GM12878 (cell line): ENCODE measurements around the gene PPP1R12B. TPM values are rescaled to one million over a fixed set of nuclear protein-coding genes. Genes with fewer than 3 reads are reported as not detected.

Experiments used
- ATAC-seq: fragments of 200-7000 bp; cut with Tn5 transposase; 3 replicates; pipeline ENCODE4 v1.9.1; 2020; ENCODE audit warnings: mild to moderate bottlenecking, moderate library complexity
- BruUV-seq: library from RNA; stranded (reverse); fragments of 400-500 nt; replicated peaks from 2 replicates; lab custom pipeline; 2021; lab: Mats Ljungman, UMichigan
- CTCF ChIA-PET: fragments of 300-600 bp; sonication (Branson Sonifier 250); formaldehyde crosslinking; extraction: SDS; loops from one replicate; lab custom pipeline; 2021; ENCODE audit warnings: inconsistent platforms; lab: Yijun Ruan, JAX
- POLR2A ChIA-PET: fragments of 350-600 bp; formaldehyde crosslinking; extraction: SDS; loops from one replicate; lab custom pipeline; 2021; ENCODE audit warnings: inconsistent platforms; lab: Charles Lee
- RAD21 ChIA-PET: fragments of 300-600 bp; sonication (Branson Sonifier 250); formaldehyde crosslinking; loops from one replicate; lab custom pipeline; 2023; ENCODE audit warnings: antibody characterized with exemption; ENCODE audit not compliant: unreplicated experiment; lab: Charles Lee
- SMC1A ChIA-PET: fragments of 300-600 bp; sonication (Branson Sonifier 250); formaldehyde crosslinking; loops from one replicate; lab custom pipeline; 2023; ENCODE audit not compliant: unreplicated experiment, uncharacterized antibody; lab: Charles Lee
- DNase-seq: peaks from one replicate; pipeline ENCODE4 v3.0.0-alpha.2; 2011; ENCODE audit warnings: low read depth, low spot score
- FAIRE-seq: peaks from 3 replicates; lab custom pipeline; 2011; peaks lifted over from hg19 to GRCh38; lab: Jason Lieb, UNC
- H2AFZ ChIP-seq: 2 replicates; pipeline ENCODE4 v1.6.0; 2011; ENCODE audit warnings: low read depth, low read length, control low read depth; ENCODE audit not compliant: control insufficient read depth
- H3K27ac ChIP-seq: 2 replicates; pipeline ENCODE4 v1.5.1; 2011; ENCODE audit warnings: control low read depth; ENCODE audit not compliant: control insufficient read depth, insufficient read depth
- H3K27me3 ChIP-seq, 2 experiments: replicated peaks in 1 of 2; 2 replicates each; pipeline versions ENCODE4 v1.6.0 to v1.6.1; 2011; ENCODE audit warnings: low read length in 1 of 2; ENCODE audit not compliant: control insufficient read depth in 2 of 2, insufficient read depth in 2 of 2
- H3K36me3 ChIP-seq, 2 experiments: 2 replicates each; pipeline ENCODE4 v1.5.1; 2011; ENCODE audit warnings: low read length in 1 of 2; ENCODE audit not compliant: control insufficient read depth in 2 of 2, insufficient read depth in 2 of 2
- H3K4me1 ChIP-seq: 2 replicates; pipeline ENCODE4 v1.6.1; 2011; ENCODE audit warnings: mild to moderate bottlenecking, low read length, moderate library complexity, mixed read lengths; ENCODE audit not compliant: control insufficient read depth, insufficient read depth
- H3K4me2 ChIP-seq: 2 replicates; pipeline ENCODE4 v1.6.0; 2011; ENCODE audit warnings: control low read depth; ENCODE audit not compliant: control insufficient read depth, insufficient read depth
- H3K4me3 ChIP-seq: fragments of 200-600 bp; sonication (generic); 2 replicates; pipeline ENCODE4 v1.5.1; 2016
- H3K79me2 ChIP-seq: 2 replicates; pipeline ENCODE4 v1.6.0; 2011; ENCODE audit warnings: low read length; ENCODE audit not compliant: control insufficient read depth, insufficient read depth
- H3K9ac ChIP-seq: 2 replicates; pipeline ENCODE4 v1.8.0; 2011; ENCODE audit warnings: low read length, control low read depth, mixed read lengths; ENCODE audit not compliant: control insufficient read depth, insufficient read depth
- H3K9me3 ChIP-seq: replicated peaks from 3 replicates; pipeline ENCODE4 v1.5.1; 2011; ENCODE audit warnings: mild to moderate bottlenecking, low read length; ENCODE audit not compliant: control insufficient read depth, insufficient read depth
- H4K20me1 ChIP-seq: 2 replicates; pipeline ENCODE4 v1.6.0; 2011; ENCODE audit not compliant: control insufficient read depth, insufficient read depth
- DPF2 ChIP-seq: fragments of 450-650 bp; IDR thresholded peaks from 2 replicates; pipeline ENCODE4 v1.6.1; 2017; ENCODE audit warnings: mild to moderate bottlenecking
- MAX ChIP-seq: IDR thresholded peaks from 2 replicates; pipeline ENCODE4 v1.6.1; 2012; ENCODE audit warnings: low read depth, low read length, improper control_type of control experiment
- NFYA ChIP-seq: IDR thresholded peaks from 2 replicates; pipeline ENCODE4 v1.6.1; 2011; ENCODE audit warnings: low read depth, mild to moderate bottlenecking, low read length, improper control_type of control experiment, borderline replicate concordance
- NR2F1 ChIP-seq: fragments of 450-650 bp; conservative IDR thresholded peaks from 2 replicates; pipeline ENCODE4 v1.6.1; 2017; ENCODE audit warnings: mild to moderate bottlenecking
- RBBP5 ChIP-seq: fragments of 200-600 bp; sonication (generic); conservative IDR thresholded peaks from 2 replicates; pipeline ENCODE4 v1.6.1; 2016
- SMC3 ChIP-seq: IDR thresholded peaks from 2 replicates; pipeline ENCODE4 v1.6.1; 2011; ENCODE audit warnings: low read length, improper control_type of control experiment, borderline replicate concordance
- SRF ChIP-seq, 2 experiments: IDR thresholded peaks; 2 replicates each; pipeline ENCODE4 v1.6.1; 2011; ENCODE audit warnings: low read depth in 2 of 2, low read length in 2 of 2, mild to moderate bottlenecking in 1 of 2, moderate library complexity in 1 of 2
- WRNIP1 ChIP-seq: IDR thresholded peaks from 2 replicates; pipeline ENCODE4 v1.6.1; 2011; ENCODE audit warnings: low read depth, low read length, improper control_type of control experiment, borderline replicate concordance
- ZBED1 ChIP-seq: IDR thresholded peaks from 2 replicates; pipeline ENCODE4 v1.6.1; 2016; ENCODE audit warnings: borderline replicate concordance
- ZNF24 ChIP-seq: fragments of 450-650 bp; IDR thresholded peaks from 2 replicates; pipeline ENCODE4 v1.6.1; 2017; ENCODE audit warnings: antibody characterized with exemption, mild to moderate bottlenecking
- ZNF622 ChIP-seq: fragments of 450-650 bp; IDR thresholded peaks from 2 replicates; pipeline ENCODE4 v1.6.1; 2017; ENCODE audit warnings: mild to moderate bottlenecking, inconsistent platforms
- WGBS: methylation state at CpG from one replicate; pipeline ENCODE4 v1.1.6; 2016; ENCODE audit warnings: low lambda C conversion rate; ENCODE audit not compliant: insufficient replicate concordance, insufficient coverage; ENCODE audit errors: missing lambda C conversion rate; 5-methylcytosine and 5-hydroxymethylcytosine counted together
- in situ Hi-C: fragments of 300-500 bp; cut with MboI; formaldehyde crosslinking; loops from 9 replicates; pipeline ENCODE4 v1.14.3; 2018; ENCODE audit warnings: mixed read lengths
- intact Hi-C: fragments of 100-400 bp; cut with micrococcal nuclease; formaldehyde crosslinking; loops from one replicate; pipeline ENCODE4 v1.14.2; 2022; ENCODE audit not compliant: unreplicated experiment
- polyA plus RNA-seq, 11 experiments: library from polyadenylated mRNA; depleted of rRNA in 4 of 11; unstranded in 6 of 11; stranded (reverse) in 5 of 11; fragments of >200 nt; fragmentation: Nextera tagmentation in 4 of 11; fragmentation: Illumina TruSeq in 1 of 11; extraction: Ambion mirVana in 4 of 11; extraction: Trizol in 1 of 11; gene quantifications; 1 replicate in 1 of 11; 2 replicates in 10 of 11; pipeline versions ENCODE4 v1.2.1 to v1.2.3, GENCODE V29; 2011 to 2016; ENCODE audit warnings: inconsistent platforms in 2 of 11, missing spikeins in 2 of 11, low read depth in 1 of 11
- total RNA-seq, 4 experiments: library from RNA; depleted of rRNA in 3 of 4; stranded (reverse); fragments of >200 nt in 3 of 4; fragmentation: Illumina TruSeq in 1 of 4; extraction: Trizol in 1 of 4; gene quantifications; 2 replicates each; pipeline versions ENCODE4 v1.2.1 to v1.2.3, GENCODE V29; 2013 to 2021
- TF ChIP-seq, protein P1 (sequence below): fragments of 150-350 bp; IDR thresholded peaks from 2 replicates; pipeline ENCODE4 v1.6.1; 2014; ENCODE audit warnings: mild to moderate bottlenecking, low read depth, low read length

PPP1R12B gene
- total and polyA plus RNA-seq, 10 of the 15 experiments (the other 5 are each of a cell fraction or from before 2014, with no cell fraction given) = 0.29 to 9.4 (median 4.7) TPM

DNA sequence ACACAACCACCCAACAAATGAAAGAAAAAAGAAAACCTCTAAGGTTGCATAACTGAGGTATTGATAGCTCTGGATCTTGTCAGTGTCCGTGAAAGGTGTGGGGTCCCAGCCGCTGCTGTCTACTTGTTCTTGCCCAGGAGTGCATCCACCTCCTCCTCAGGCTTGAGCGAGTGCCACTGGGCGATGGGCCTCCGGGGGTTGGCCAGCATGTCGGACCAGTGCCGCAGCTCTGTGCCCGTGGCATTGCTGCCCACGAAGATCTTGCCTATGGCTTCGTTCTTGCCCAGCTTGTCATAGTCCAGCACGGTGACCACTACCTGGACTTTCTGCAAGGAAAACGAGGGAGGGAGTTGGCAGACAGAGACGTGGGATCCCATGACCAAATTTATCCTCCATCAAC lies 248.1 kb downstream of the PPP1R12B start:
- H3K27ac ChIP-seq = no peak overlapping the region
- no peaks in the 10 kb centered on the region for H3K9me3 ChIP-seq
- FAIRE-seq = no peak
- 69% methylated on average over 13 of the region's 13 CpGs for WGBS
- SMC1A ChIA-PET = no interaction called here
- no peak for ATAC-seq
- POLR2A ChIA-PET = interaction anchor here (0.7 kb wide), 1 partner anchor 25 kb away, joined by 3 read pairs; no protein-coding TSS in a partner anchor
- no peaks in the 10 kb centered on the region for H3K79me2 ChIP-seq
- no peak for DNase-seq
- no peak overlapping the region for H3K9ac ChIP-seq
- CTCF ChIA-PET = interaction anchor here (1.2 to 1.4 kb wide), 2 partner anchors 29 to 123 kb away, joined by 3 to 4 read pairs; no protein-coding TSS in a partner anchor
- H3K4me2 ChIP-seq = no peak overlapping the region
- no peaks in the 10 kb centered on the region; a peak in 2 of 4 replicates for H3K27me3 ChIP-seq
- RAD21 ChIA-PET = interaction anchor here (0.8 kb wide), 1 partner anchor 29 kb away, joined by 3 read pairs; no protein-coding TSS in a partner anchor
- no peak for TF ChIP-seq MAX
- no peak for TF ChIP-seq NR2F1
- TF ChIP-seq ZNF24 = no peak
- no peak for TF ChIP-seq ZBED1
- TF ChIP-seq WRNIP1 = no peak
- TF ChIP-seq, protein P1, sequence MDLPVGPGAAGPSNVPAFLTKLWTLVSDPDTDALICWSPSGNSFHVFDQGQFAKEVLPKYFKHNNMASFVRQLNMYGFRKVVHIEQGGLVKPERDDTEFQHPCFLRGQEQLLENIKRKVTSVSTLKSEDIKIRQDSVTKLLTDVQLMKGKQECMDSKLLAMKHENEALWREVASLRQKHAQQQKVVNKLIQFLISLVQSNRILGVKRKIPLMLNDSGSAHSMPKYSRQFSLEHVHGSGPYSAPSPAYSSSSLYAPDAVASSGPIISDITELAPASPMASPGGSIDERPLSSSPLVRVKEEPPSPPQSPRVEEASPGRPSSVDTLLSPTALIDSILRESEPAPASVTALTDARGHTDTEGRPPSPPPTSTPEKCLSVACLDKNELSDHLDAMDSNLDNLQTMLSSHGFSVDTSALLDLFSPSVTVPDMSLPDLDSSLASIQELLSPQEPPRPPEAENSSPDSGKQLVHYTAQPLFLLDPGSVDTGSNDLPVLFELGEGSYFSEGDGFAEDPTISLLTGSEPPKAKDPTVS = no peak
- TF ChIP-seq SMC3 = no peak
- TF ChIP-seq SRF (IDR thresholded peaks at IDR 0.05; ENCODE audit: low read depth in 2 of 2, low read length in 2 of 2) = no peak
- no peak for TF ChIP-seq DPF2
- no peak for TF ChIP-seq RBBP5
- TF ChIP-seq NFYA = no peak
- no peak for TF ChIP-seq ZNF622
- no peaks in the 10 kb centered on the region for H3K36me3 ChIP-seq
- BruUV-seq = no TSS peak
- H4K20me1 ChIP-seq = no peaks in the 10 kb centered on the region; the same call in 1 of the 2 replicates
- H3K4me3 ChIP-seq = no peak overlapping the region
- H3K4me1 ChIP-seq = peaks cover 3% of the 10 kb centered on the region
- intact Hi-C loops (no loop called here), in situ Hi-C loops (no loop called here)
- no peak overlapping the region for H2AFZ ChIP-seq
